Measurements from ENCODE around the gene CHST2. TPM values are rescaled to one million over a fixed set of nuclear protein-coding genes. Genes with fewer than 3 reads are reported as not detected.

CHST2 gene
- total RNA-seq, 1 donor from 2014 or later: 13.4 TPM

- DNase-seq (ENCODE audit: low spot score): no peak
Measured at GRCh38 chr3:143098032-143098764, 21.4 kb upstream of the CHST2 start.

- DNase-seq (ENCODE audit: low spot score): no peak
Measured at GRCh38 chr3:143099210-143099609, 20.4 kb upstream of the CHST2 start.

- DNase-seq (ENCODE audit: low spot score): no peak
Measured at GRCh38 chr3:143099690-143100089, 19.9 kb upstream of the CHST2 start.

- no peak for DNase-seq (ENCODE audit: low spot score)
Measured at GRCh38 chr3:143100451-143100850, 19.1 kb upstream of the CHST2 start.

DNA sequence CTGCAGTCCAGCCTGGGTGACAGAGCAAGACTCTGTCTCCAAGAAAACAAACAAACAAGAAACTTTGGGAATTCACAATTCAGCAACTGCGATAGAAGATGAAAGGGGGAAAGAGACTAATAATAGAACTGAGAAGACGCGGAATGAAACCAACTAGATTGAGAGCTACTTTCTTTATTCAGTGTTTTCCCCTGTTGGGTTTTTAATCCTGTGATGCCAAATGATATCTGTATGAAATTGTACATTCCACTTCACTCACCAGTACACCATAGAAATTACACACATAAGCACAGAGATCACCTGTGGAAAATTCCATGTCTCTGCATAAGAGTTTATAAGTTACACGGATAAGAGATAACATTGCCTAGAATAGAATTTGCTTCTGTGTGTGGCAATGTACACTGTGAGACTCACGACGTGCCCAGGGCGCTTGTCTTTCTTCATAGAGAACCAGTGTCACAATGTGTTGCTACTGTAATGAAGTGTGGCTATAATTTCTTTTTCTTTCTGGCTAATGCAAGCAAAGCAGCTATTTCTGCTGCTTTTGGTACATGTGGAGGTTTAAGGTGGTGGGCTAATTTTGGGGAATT is 17.7 kb upstream of the CHST2 start:
- no peak for DNase-seq (ENCODE audit: low spot score)

GRCh38 chr3:143103652-143104051 is 15.9 kb upstream of the CHST2 start:
- no peak for DNase-seq (ENCODE audit: low spot score)

DNA sequence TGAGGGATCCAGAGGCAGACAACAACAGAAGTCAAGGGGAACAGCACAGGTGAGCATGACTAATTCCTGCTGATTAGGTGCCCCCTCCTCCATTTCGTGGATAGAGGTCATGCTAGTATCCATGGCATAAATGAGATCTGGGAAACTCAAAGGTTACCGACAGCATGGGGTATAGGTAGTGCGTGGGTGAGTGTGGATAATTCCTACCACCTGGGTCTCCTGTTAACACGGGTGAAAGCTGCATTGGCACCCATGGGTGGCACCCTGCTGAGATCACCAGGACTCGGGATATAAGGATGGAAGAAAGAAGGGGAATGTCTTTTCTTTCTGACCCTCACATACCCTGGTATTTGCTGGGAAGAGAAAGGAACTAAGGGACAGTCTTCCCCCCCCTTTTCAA is 14.4 kb upstream of the CHST2 start:
- DNase-seq (ENCODE audit: low spot score): no peak

DNA sequence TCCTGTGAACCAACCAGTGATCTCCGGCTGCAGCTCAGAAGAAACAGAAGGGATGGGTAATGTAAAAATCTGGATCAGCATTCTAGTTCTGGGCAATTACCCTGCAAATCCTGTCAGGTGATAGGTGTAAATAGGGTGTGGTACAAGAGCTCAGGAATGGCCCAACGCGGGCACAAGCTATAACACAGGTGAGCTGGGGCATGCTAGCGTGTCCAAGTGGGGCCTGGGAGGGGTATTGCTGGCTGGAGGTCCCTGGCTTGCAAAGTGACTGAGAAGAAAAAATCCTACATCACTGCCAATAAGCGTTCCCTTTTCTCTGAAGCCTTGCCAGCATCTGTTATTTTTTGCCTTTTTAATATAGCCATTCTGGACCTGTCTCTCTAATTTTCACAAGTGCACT is 9.7 kb upstream of the CHST2 start:
- no peak for DNase-seq (ENCODE audit: low spot score)

GRCh38 chr3:143110371-143110770 is 9.2 kb upstream of the CHST2 start:
- no peak for DNase-seq (ENCODE audit: low spot score)

DNA sequence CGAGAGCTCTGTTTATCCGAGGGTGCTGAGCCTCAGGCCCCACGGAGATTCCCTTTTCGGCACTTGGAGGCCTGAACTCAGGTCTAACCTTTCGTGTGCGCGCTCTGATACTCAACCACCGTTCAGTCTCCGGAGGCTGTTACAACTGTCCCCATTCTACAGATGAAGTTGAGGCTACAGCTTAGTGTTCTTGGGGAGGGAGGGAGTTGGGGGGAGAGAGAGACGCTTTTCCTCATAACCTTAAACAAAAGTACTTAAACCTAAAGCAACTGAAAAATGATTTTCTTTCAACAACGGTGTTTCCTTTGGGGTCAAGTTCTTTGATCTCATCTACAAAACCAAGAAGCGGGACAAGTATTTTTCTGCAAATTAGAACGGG is 952 bp upstream of the CHST2 start:
- DNase-seq (ENCODE audit: low spot score): no peak

DNA sequence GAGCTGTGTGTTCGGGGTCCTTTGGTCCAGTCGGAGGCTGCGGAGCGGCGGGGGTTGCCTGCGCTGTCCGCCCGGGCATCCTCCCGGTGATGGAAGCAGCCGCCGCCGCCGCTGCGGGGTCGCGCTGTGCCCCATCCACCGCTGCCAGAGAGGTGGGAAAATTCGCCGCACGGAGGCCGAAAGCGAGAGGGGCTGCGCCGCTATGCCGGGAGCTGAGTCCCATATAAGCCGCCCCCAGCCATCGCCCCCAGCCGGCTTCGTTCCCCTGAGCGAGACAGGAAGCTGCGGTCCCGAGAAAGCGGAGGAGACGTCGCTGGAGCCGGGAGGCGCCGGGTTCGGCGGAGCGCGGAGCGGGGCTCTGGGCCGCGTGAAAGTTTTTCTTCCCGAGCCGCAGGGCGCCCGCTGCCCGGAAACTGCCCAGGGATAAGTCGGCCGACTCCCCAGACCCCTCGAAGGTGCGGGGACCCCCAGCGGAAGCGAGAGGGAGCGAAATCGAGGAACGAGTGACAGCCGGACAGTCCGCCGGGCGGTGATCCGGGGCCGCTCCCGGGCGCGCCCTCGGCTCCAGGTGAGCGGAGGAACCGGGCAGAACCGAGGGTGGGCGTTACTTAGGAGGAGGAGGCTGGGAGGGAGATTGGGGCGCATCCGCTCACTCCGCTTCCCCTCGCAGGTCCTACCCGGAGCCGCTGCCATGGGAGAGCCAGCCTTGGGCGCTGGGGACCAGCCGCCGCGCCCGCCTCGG is 574 bp downstream of the CHST2 start:
- no peak for DNase-seq (ENCODE audit: low spot score)

DNA sequence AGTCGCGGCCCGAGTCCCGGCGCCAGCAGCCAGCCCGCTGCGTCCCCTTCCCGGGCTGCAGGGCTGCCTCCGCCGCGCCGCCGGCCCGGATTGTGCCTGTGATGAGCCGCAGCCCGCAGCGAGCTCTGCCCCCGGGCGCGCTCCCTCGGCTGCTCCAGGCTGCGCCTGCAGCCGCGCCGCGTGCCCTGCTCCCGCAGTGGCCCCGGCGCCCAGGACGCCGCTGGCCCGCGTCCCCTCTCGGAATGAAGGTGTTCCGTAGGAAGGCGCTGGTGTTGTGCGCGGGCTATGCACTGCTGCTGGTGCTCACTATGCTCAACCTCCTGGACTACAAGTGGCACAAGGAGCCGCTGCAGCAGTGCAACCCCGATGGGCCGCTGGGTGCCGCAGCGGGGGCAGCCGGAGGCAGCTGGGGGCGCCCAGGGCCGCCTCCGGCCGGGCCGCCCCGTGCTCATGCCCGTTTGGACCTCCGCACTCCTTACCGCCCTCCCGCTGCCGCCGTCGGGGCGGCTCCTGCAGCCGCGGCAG is 1.2 kb downstream of the CHST2 start:
- DNase-seq (ENCODE audit: low spot score): no peak

- no peak for DNase-seq (ENCODE audit: low spot score)
Measured at GRCh38 chr3:143121241-143122088, 1.9 kb downstream of the CHST2 start.

DNA sequence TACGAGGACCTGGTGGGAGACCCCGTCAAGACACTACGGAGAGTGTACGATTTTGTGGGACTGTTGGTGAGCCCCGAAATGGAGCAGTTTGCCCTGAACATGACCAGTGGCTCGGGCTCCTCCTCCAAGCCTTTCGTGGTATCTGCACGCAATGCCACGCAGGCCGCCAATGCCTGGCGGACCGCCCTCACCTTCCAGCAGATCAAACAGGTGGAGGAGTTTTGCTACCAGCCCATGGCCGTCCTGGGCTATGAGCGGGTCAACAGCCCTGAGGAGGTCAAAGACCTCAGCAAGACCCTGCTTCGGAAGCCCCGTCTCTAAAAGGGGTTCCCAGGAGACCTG is 2.5 kb downstream of the CHST2 start:
- no peak for DNase-seq (ENCODE audit: low spot score)

GRCh38 chr3:143122608-143123352 is 3.2 kb downstream of the CHST2 start:
- DNase-seq (ENCODE audit: low spot score): no peak

- DNase-seq (ENCODE audit: low spot score): no peak
Measured at GRCh38 chr3:143123353-143123984, 3.9 kb downstream of the CHST2 start.

DNA sequence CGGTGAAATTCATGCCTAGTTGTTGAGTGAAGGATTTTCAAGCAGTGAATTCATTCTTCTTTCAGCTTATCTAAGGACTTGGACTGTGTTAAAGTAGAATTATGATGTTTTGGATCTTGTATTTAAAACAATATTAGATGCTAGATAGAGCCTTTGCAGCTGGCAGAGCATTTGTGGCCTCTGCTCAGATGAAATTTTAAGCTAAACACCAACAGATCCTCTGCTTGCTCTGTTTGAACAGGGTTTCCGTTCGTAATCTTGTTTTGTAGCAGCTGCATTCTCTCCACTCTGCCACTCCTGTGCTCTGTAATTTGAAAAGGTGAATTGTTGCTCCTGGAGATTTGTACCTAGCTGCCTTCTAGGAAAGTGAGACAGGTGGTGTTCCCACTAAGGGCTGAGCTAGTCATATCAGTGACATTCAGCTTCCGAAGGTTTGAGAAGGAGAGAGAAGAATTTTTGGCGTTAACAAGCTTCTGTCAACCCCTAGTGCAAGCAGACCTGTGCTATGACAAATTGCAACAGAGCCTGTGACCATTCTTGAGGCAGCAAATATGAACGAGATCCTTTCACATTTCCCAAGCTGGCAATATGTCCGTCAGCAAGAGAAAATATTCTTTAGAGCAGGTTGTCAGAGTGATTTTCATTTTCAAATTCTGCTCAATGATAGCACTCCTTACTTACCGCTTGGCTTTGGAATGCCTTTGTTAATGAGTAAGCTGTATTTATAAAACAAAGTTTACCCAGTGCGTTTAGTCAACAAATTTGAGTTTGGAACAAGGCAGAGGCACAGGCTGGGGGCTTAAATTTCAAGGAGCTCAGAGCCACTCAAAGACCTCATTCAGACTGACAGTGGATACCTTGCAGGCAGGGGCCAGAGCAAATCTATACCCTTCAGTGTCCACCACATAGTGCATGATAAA is 5.3 kb downstream of the CHST2 start:
- DNase-seq (ENCODE audit: low spot score): no peak

- DNase-seq (ENCODE audit: low spot score): no peak
Measured at GRCh38 chr3:143127801-143128200, 8.2 kb downstream of the CHST2 start.
